Breast epithelium (tissue), 3 donors: ENCODE data around the gene DLK1.

Experiments
- CTCF ChIP-seq, 3 donors: fragments of 450-650 bp; IDR thresholded peaks; one replicate each; pipeline ENCODE4 v1.5.1; 2016 to 2017; ENCODE audit warnings: antibody characterized with exemption in 3 of 3, mild to moderate bottlenecking in 3 of 3, moderate library complexity in 3 of 3
- POLR2A ChIP-seq: fragments of 450-650 bp; IDR thresholded peaks from one replicate; pipeline ENCODE4 v1.6.1; 2016; ENCODE audit warnings: antibody characterized with exemption, mild to moderate bottlenecking, moderate library complexity
- POLR2AphosphoS5 ChIP-seq, 3 donors: sonication (generic); formaldehyde crosslinking; IDR thresholded peaks; one replicate each; pipeline ENCODE4 v1.6.1; 2017; ENCODE audit warnings: antibody characterized with exemption in 3 of 3

- TF ChIP-seq CTCF (IDR thresholded peaks at IDR 0.05) (no peak), POLR2A (no peak), POLR2AphosphoS5 (IDR thresholded peaks at IDR 0.05) (no peak)
Measured at GRCh38 chr14:100726550-100727085, at the start of gene DLK1.
